ENCODE results near the gene PARP8.
A peak's percentile ranks its signal among the peaks of the same experiment; 100 is the strongest.
"Not testable (repeated sequence)": the region's sequence is repeated elsewhere in the genome, so short reads cannot be mapped to it uniquely, and the experiment has no call there.

Gene PARP8

DNA sequence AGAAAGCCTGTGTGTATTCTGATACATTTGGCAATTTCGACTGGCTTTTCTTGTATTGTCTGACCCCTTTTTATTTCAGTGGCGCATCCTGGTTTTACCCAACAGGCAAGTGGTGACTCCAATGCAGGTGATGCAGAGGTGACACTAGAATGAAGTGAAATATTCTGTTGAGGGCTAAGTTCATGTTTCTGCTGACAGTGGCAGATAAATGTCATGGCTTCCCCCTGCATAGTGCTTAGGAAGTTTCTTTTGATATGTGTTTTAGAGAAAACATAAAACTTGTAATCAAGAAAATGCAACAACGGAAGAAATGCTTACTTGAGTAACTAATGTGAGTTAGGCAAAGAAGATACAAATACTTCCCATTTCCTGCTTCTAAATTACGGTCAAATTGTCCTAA is 13.1 kb downstream of the PARP8 start:
- peak overlapping the region in 1 of 2 donors; percentile 13 for H3K27ac ChIP-seq (ENCODE audit: low read depth in 2 of 2, low read length in 2 of 2)
- not testable (repeated sequence) for H3K4me3 ChIP-seq (ENCODE audit: low read length in 2 of 2); H3K4me1 ChIP-seq (ENCODE audit: control insufficient read depth in 2 of 2, insufficient read depth in 2 of 2, low read length in 2 of 2); H3K9me3 ChIP-seq (ENCODE audit: control insufficient read depth in 2 of 2, low read length in 2 of 2); H3K9ac ChIP-seq (ENCODE audit: low read depth in 1 of 2, low read length in 2 of 2); H3K36me3 ChIP-seq (ENCODE audit: control insufficient read depth in 2 of 2, insufficient read depth in 2 of 2, low read length in 2 of 2); H3K27me3 ChIP-seq (ENCODE audit: control insufficient read depth in 2 of 2, insufficient read depth in 2 of 2, low read length in 2 of 2)

GRCh38 chr5:50684721-50685120 is 18.3 kb downstream of the PARP8 start:
- Histone ChIP-seq H3K4me1 (ENCODE audit: control insufficient read depth in 2 of 2, insufficient read depth in 2 of 2, low read length in 2 of 2) (peaks cover 0 to 3% of the 10 kb centered on the region in 2 donors), H3K36me3 (ENCODE audit: control insufficient read depth in 2 of 2, insufficient read depth in 2 of 2, low read length in 2 of 2) (no peaks in the 10 kb centered on the region), H3K4me3 (ENCODE audit: low read length in 2 of 2) (no peak overlapping the region), H3K27ac (ENCODE audit: low read depth in 2 of 2, low read length in 2 of 2) (no peak overlapping the region), H3K27me3 (ENCODE audit: control insufficient read depth in 2 of 2, insufficient read depth in 2 of 2, low read length in 2 of 2) (no peaks in the 10 kb centered on the region), H3K9me3 (ENCODE audit: control insufficient read depth in 2 of 2, low read length in 2 of 2) (no peaks in the 10 kb centered on the region), H3K9ac (ENCODE audit: low read depth in 1 of 2, low read length in 2 of 2) (no peak overlapping the region)

- H3K27me3 ChIP-seq (ENCODE audit: control insufficient read depth in 2 of 2, insufficient read depth in 2 of 2, low read length in 2 of 2): no peaks in the 10 kb centered on the region
- H3K27ac ChIP-seq (ENCODE audit: low read depth in 2 of 2, low read length in 2 of 2): no peak overlapping the region
- no peaks in the 10 kb centered on the region for H3K4me1 ChIP-seq (ENCODE audit: control insufficient read depth in 2 of 2, insufficient read depth in 2 of 2, low read length in 2 of 2)
- no peak overlapping the region for H3K9ac ChIP-seq (ENCODE audit: low read depth in 1 of 2, low read length in 2 of 2)
- no peaks in the 10 kb centered on the region for H3K36me3 ChIP-seq (ENCODE audit: control insufficient read depth in 2 of 2, insufficient read depth in 2 of 2, low read length in 2 of 2)
- no peaks in the 10 kb centered on the region for H3K9me3 ChIP-seq (ENCODE audit: control insufficient read depth in 2 of 2, low read length in 2 of 2)
- H3K4me3 ChIP-seq (ENCODE audit: low read length in 2 of 2): no peak overlapping the region
Measured at GRCh38 chr5:50687548-50687947, 21.1 kb downstream of the PARP8 start.

GRCh38 chr5:50691399-50692016 is 25.1 kb downstream of the PARP8 start:
- H3K9ac ChIP-seq (ENCODE audit: low read depth in 1 of 2, low read length in 2 of 2): no peak overlapping the region
- no peak overlapping the region for H3K4me3 ChIP-seq (ENCODE audit: low read length in 2 of 2)
- H3K4me1 ChIP-seq (ENCODE audit: control insufficient read depth in 2 of 2, insufficient read depth in 2 of 2, low read length in 2 of 2): no peaks in the 10 kb centered on the region
- no peaks in the 10 kb centered on the region for H3K9me3 ChIP-seq (ENCODE audit: control insufficient read depth in 2 of 2, low read length in 2 of 2)
- H3K36me3 ChIP-seq (ENCODE audit: control insufficient read depth in 2 of 2, insufficient read depth in 2 of 2, low read length in 2 of 2): no peaks in the 10 kb centered on the region
- H3K27ac ChIP-seq (ENCODE audit: low read depth in 2 of 2, low read length in 2 of 2): no peak overlapping the region
- H3K27me3 ChIP-seq (ENCODE audit: control insufficient read depth in 2 of 2, insufficient read depth in 2 of 2, low read length in 2 of 2): no peaks in the 10 kb centered on the region

DNA sequence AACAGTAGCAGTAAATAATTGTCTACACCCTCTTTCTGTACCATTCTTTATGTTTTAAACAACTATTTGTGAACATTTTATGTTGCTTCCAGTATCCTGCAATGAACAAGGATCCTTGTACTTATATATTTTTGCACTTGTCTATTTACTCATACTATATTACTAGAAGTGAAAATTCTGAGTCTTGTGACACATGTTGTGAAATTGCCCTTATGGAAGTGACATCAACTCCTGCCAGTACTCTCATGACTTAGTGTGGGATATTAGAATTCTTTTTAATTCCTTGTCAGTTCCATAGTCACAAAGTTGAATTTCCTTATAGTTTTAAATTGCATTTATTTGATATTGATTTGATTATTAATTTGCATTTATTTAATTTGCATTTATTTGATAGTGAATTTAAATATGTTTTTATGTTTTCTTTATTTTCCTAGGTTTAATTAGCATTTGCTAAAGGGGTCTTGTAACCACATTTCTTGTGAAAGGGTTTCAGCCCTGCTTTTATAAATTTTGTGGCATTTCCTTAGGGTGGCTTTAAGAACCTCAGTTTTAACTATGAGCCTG is 27.7 kb downstream of the PARP8 start:
- H3K9ac ChIP-seq (ENCODE audit: low read depth in 1 of 2, low read length in 2 of 2): no peak overlapping the region
- H3K36me3 ChIP-seq (ENCODE audit: control insufficient read depth in 2 of 2, insufficient read depth in 2 of 2, low read length in 2 of 2): no peaks in the 10 kb centered on the region
- H3K4me1 ChIP-seq (ENCODE audit: control insufficient read depth in 2 of 2, insufficient read depth in 2 of 2, low read length in 2 of 2): no peaks in the 10 kb centered on the region
- H3K27me3 ChIP-seq (ENCODE audit: control insufficient read depth in 2 of 2, insufficient read depth in 2 of 2, low read length in 2 of 2): no peaks in the 10 kb centered on the region
- no peak overlapping the region for H3K27ac ChIP-seq (ENCODE audit: low read depth in 2 of 2, low read length in 2 of 2)
- no peaks in the 10 kb centered on the region for H3K9me3 ChIP-seq (ENCODE audit: control insufficient read depth in 2 of 2, low read length in 2 of 2)
- H3K4me3 ChIP-seq (ENCODE audit: low read length in 2 of 2): no peak overlapping the region

GRCh38 chr5:50694626-50695025 is 28.2 kb downstream of the PARP8 start:
- not testable (repeated sequence) for H3K27ac ChIP-seq (ENCODE audit: low read depth in 2 of 2, low read length in 2 of 2); H3K27me3 ChIP-seq (ENCODE audit: control insufficient read depth in 2 of 2, insufficient read depth in 2 of 2, low read length in 2 of 2)

DNA sequence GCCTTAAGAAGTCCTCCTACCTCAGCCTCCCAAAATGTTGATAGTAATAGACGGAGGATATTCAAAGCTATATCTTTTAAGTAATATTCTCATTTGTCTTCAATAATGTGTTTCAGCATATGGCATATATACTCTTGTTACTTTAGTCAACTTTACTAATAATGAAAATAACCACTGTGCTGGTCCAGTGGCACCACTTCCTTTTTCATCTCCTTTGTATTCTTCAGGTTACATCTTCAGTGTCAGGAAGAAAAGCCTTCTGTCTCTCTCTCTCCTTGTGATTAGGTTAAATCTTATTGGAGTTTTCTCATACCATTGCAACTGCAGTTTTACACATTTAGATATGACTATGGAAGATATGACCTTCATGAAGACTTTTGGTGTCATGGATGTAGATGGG is 31.3 kb downstream of the PARP8 start:
- Histone ChIP-seq H3K4me3 (ENCODE audit: low read length in 2 of 2) (no peak overlapping the region), H3K4me1 (ENCODE audit: control insufficient read depth in 2 of 2, insufficient read depth in 2 of 2, low read length in 2 of 2) (no peaks in the 10 kb centered on the region), H3K27ac (ENCODE audit: low read depth in 2 of 2, low read length in 2 of 2) (no peak overlapping the region), H3K36me3 (ENCODE audit: control insufficient read depth in 2 of 2, insufficient read depth in 2 of 2, low read length in 2 of 2) (no peaks in the 10 kb centered on the region), H3K9ac (ENCODE audit: low read depth in 1 of 2, low read length in 2 of 2) (no peak overlapping the region), H3K9me3 (ENCODE audit: control insufficient read depth in 2 of 2, low read length in 2 of 2) (no peaks in the 10 kb centered on the region), H3K27me3 (ENCODE audit: control insufficient read depth in 2 of 2, insufficient read depth in 2 of 2, low read length in 2 of 2) (no peaks in the 10 kb centered on the region)

More at GRCh38 chr5:50694626-50695025, 28.2 kb downstream of the PARP8 start:
- H3K4me3 ChIP-seq (ENCODE audit: low read length in 2 of 2); H3K9me3 ChIP-seq (ENCODE audit: control insufficient read depth in 2 of 2, low read length in 2 of 2); H3K36me3 ChIP-seq (ENCODE audit: control insufficient read depth in 2 of 2, insufficient read depth in 2 of 2, low read length in 2 of 2); H3K4me1 ChIP-seq (ENCODE audit: control insufficient read depth in 2 of 2, insufficient read depth in 2 of 2, low read length in 2 of 2); H3K9ac ChIP-seq (ENCODE audit: low read depth in 1 of 2, low read length in 2 of 2): not testable (repeated sequence)

DNA sequence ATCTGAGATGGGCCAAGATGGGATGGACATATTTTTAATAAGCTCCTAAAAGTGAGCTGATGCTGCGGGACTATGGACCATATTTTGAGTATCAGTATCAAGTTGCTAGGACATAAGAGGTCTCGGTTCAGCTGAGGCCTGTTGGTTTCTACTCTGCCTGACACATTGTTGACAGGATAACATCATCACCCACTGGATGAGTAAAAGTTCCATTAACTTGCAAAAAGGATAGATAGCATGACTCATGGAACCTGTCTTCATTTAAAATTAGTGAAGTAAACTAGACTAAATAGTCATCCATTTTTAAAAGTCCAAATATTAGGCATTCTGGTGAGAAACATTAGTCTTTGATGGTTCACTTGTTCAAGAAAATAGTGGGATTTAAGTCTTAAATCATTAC is 33.3 kb downstream of the PARP8 start:
- Histone ChIP-seq H3K36me3 (ENCODE audit: control insufficient read depth in 2 of 2, insufficient read depth in 2 of 2, low read length in 2 of 2) (no peaks in the 10 kb centered on the region), H3K27me3 (ENCODE audit: control insufficient read depth in 2 of 2, insufficient read depth in 2 of 2, low read length in 2 of 2) (no peaks in the 10 kb centered on the region), H3K4me3 (ENCODE audit: low read length in 2 of 2) (no peak overlapping the region), H3K27ac (ENCODE audit: low read depth in 2 of 2, low read length in 2 of 2) (no peak overlapping the region), H3K4me1 (ENCODE audit: control insufficient read depth in 2 of 2, insufficient read depth in 2 of 2, low read length in 2 of 2) (no peaks in the 10 kb centered on the region), H3K9ac (ENCODE audit: low read depth in 1 of 2, low read length in 2 of 2) (no peak overlapping the region), H3K9me3 (ENCODE audit: control insufficient read depth in 2 of 2, low read length in 2 of 2) (no peaks in the 10 kb centered on the region)

DNA sequence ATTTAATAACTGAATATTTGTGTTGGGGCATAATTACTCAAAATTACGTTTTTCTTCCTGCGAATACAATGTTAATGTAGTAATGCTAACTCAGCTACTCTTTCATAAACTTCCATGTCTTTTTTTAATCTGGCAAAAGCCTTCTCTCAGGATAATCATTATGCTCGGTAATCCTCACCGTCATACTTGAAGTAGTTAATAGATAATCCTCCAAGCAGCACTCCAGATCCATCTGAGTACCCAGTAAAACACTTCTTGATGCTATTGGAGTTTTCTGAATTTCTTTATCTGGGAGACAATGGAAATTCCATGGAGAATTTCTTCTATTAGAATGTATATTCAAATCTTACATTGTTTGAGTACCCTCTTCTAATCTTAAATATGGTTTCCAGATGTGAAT is 34.3 kb downstream of the PARP8 start:
- no peaks in the 10 kb centered on the region for H3K36me3 ChIP-seq (ENCODE audit: control insufficient read depth in 2 of 2, insufficient read depth in 2 of 2, low read length in 2 of 2)
- no peaks in the 10 kb centered on the region for H3K4me1 ChIP-seq (ENCODE audit: control insufficient read depth in 2 of 2, insufficient read depth in 2 of 2, low read length in 2 of 2)
- no peaks in the 10 kb centered on the region for H3K27me3 ChIP-seq (ENCODE audit: control insufficient read depth in 2 of 2, insufficient read depth in 2 of 2, low read length in 2 of 2)
- H3K9ac ChIP-seq (ENCODE audit: low read depth in 1 of 2, low read length in 2 of 2): no peak overlapping the region
- no peaks in the 10 kb centered on the region for H3K9me3 ChIP-seq (ENCODE audit: control insufficient read depth in 2 of 2, low read length in 2 of 2)
- no peak overlapping the region for H3K27ac ChIP-seq (ENCODE audit: low read depth in 2 of 2, low read length in 2 of 2)
- no peak overlapping the region for H3K4me3 ChIP-seq (ENCODE audit: low read length in 2 of 2)

DNA sequence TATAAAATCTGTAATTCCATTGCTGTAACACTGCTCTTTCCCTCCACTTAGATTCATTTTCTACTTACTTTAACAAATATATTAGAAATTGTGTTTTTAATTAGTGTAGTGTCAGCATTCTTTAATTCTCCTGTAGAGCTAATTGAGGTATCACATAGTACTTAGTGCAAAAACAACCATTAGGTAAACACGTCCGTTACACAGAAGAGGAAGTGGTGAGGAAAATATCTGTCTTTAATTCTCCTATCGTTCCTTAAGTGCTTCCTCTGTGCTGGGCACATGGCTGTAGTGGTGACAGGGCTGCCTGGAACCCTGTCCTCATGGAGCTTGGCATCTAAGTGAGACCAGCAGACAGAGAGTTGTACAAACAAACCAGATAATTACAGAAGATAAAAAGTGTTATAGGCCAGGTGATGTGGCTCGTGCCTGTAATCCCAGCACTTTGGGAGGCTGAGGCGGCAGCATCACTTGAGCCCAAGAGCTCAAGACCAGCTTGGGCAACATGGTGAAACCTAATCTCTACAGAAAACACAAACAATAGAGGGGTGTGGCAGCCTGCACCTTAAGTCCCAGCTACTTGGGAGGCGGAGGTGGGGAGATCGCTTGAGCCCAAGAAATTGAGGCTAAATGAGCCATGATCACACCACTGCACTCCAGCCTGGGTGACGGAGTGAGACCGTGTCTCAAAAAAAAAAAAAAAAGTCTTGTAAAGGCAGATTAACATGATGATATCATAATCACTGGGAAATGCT is 36.4 kb downstream of the PARP8 start:
- Histone ChIP-seq H3K9me3 (ENCODE audit: control insufficient read depth in 2 of 2, low read length in 2 of 2) (no peaks in the 10 kb centered on the region), H3K9ac (ENCODE audit: low read depth in 1 of 2, low read length in 2 of 2) (no peak overlapping the region), H3K27ac (ENCODE audit: low read depth in 2 of 2, low read length in 2 of 2) (no peak overlapping the region), H3K4me3 (ENCODE audit: low read length in 2 of 2) (no peak overlapping the region), H3K4me1 (ENCODE audit: control insufficient read depth in 2 of 2, insufficient read depth in 2 of 2, low read length in 2 of 2) (no peaks in the 10 kb centered on the region), H3K36me3 (ENCODE audit: control insufficient read depth in 2 of 2, insufficient read depth in 2 of 2, low read length in 2 of 2) (no peaks in the 10 kb centered on the region), H3K27me3 (ENCODE audit: control insufficient read depth in 2 of 2, insufficient read depth in 2 of 2, low read length in 2 of 2) (no peaks in the 10 kb centered on the region)

Measured in mucosa of rectum (tissue), 2 donors.